Erythroblast (primary cell): ENCODE measurements around the gene FES.
"Not testable (repeated sequence)": the region's sequence is repeated elsewhere in the genome, so short reads cannot be mapped to it uniquely, and the experiment has no call there.

Source experiments
- DNase-seq, 2 experiments: peaks; one replicate each; lab custom pipeline; 2025; lab: John Stamatoyannopoulos, UW
- GATA1 ChIP-seq: IDR thresholded peaks from 2 replicates; pipeline ENCODE4 v1.6.1; 2011; ENCODE audit warnings: low read depth, mild to moderate bottlenecking, control low read depth, low read length, moderate library complexity
- POLR2A ChIP-seq: IDR thresholded peaks from 2 replicates; pipeline ENCODE4 v1.6.1; 2011; ENCODE audit warnings: mild to moderate bottlenecking, low read length

FES gene

DNA sequence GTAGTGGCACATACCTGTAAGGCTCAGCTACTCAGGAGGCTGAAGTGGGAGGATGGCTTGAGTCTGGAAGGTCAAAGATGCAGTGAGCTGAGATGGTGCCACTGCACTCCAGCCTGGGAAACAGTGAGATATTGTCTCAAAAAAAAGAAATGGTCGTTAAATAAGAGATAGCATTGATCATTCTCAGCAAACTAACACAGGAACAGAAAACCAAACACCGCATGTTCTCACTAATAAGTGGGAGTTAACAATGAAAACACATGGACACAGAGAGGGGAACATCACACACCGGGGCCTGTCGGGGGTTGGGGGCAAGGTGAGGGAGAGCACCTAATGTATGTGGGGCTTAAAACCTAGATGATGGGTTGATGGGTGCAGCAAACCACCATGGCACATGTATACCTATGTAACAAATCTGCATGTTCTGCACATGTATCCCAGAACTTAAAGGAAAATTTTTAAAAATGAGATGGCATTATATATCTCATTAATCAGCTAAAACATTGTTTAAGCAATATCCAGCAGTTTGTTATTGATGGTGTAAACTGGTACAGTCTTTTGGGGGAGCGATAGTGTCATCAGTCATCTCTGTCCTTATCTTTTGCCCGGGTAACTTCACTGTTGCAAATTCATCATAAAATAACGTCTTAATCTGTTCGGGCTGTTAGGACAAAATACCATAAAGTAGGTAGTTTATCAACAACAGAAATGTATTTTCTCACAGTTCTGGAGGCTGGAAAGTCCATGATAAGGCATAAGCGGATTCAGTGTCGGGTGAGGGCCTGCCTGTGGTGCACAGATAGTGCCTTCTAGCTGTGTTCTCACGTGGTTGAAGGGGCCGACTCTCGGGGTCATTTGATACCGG is 17.1 kb downstream of the FES start:
- peak; percentile 97 to 100 for DNase-seq
- peak; percentile 92 for TF ChIP-seq GATA1
- no peak for TF ChIP-seq POLR2A

DNA sequence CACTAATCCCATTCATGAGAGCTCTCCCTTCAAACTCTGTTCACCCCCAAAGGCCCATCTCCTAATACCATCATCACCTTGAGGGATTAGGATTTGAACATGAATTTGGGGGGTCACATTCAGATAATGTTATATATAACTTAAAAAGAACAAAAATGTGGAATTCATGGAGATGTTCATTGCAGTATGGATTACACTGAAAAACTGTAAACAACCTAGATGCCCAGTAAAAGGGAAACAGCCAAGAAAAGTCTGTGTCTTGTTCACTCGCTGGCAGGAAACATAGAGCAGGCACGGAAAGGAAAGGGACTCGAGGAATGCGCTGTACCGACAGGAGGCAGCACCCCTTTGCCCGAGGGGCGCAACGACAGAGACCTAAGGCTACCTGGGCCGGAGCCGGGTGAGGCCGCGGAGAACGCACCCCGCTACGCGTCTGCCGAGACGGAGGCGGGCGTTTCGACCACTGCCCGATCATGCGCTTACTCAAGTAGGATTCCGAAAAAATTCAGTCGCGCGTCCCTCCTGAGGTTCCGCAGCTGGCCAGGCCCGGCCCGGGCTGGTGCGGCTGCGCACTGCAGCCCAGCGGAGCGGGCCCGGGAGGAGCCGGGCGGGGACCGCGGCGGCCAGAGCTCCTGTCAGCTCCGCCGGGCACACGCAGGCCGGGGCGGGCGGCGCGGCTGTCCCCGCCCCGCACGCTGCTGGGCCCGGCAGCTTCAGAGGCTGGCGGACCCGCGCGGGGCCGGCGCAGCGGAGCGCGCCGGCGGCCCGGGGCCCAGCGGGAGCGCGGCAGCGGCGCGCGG is 17.9 kb downstream of the FES start:
- TF ChIP-seq POLR2A, result peak; percentile 94
- TF ChIP-seq GATA1, result no peak
- DNase-seq, result peak; percentile 84 to 95

DNA sequence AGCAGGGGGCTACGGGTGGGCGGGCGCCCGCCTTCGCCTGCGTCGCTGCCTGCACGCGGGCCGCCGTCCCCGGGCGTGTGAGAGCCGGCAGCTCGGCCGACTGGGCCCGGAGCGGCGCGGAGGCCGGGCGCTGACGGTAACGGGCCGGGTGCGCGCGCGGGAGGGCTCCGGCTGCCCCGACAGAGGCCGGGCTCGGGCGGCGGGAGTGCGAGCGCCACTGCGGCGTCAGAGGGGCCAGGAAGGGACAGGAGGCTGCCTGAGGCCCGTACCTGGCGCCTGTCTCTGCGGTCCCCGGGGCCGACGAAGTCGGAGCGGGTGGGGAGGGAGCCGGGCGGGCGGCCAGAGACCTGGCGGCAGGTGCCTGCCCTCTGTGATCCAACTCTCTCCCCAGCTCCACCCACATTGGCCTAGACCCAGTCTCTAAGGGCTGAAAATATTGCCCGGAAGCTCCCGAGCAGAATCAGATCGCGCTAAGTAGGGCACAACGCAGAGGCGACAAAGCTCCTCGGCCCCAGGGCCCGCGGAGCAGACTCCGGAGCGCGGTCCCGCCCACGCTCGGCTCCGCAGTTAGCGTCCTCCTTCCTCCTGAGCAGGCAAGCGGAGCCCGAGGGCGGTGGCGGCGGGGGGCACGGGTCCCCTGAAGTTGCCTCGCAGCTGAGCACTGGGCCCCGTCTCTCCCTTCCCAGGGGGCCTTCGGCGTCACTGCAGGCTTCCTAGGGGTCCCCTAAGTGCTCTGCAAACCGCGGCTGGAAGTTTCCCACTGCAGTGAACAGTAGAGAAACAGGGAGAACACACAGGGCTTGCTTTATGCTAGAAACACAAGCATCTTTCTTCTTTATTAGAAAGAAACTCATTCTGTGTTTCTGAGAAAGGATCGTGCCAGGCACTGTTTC is 18.8 kb downstream of the FES start, which contains the start of gene MAN2A2:
Gene MAN2A2, plus strand, starts transcription at position 463 of the 893 bp plus-strand sequence. CDS start 906 bp downstream, outside the sequence.
- TF ChIP-seq POLR2A (peak; percentile 95), GATA1 (no peak)
- DNase-seq, result peak; percentile 92 to 93

DNA sequence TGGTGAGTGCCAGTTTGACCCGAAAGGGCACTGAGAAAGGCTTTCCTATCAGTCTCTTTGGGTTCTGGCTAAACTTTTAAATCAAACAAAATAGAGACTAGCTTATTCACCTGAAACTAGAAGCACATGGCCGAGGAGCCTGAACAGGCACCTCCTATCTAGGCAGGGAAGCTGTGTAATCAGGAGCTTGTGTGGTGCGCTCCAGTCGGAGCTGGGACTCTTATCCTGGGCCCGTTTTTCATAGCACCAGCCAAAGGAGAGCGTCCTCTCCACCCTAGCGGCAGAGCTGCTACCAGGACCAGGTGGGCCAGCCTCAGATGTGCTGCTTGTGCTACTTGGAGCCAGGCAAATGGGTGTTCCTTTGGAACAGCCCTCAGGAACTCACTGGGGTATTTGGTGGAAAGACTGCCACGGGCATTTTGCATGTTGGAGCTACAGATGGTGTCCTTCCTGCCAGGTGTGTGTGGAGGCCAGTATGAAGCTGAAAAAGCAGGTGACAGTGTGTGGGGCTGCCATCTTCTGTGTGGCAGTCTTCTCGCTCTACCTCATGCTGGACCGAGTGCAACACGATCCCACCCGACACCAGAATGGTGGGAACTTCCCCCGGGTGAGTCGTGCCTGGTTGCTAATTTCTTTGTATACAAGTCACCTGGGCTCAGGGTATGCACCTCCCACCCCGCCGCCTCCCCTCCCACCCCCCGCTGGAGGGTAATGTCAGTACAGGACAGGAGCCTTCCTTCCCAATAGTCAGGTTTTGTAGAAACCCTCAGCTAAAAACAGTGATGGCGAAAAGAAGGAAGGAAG is 19.6 kb downstream of the FES start:
- peak; percentile 45 for TF ChIP-seq POLR2A
- no peak for TF ChIP-seq GATA1
- peak; percentile 88 for DNase-seq

DNA sequence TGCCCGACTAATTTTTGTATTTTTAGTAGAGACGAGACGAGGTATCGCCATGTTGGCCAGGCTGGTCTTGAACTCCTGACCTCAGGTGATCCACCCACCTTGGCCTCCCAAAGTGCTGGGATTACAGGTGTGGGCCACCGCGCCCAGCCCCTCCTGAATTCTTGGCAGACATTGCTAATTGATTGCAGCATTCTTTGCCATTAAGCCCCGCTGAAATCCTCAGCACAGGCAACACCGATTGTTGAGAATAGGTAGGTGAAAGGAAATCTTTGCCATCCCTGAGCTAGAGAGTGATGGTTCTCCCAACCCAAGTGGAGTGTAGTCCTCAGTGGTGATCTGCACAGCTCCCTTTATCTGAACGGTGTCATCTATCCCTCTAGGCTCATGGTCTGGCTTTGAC is 20.4 kb downstream of the FES start:
- DNase-seq, result no peak
- no peak for TF ChIP-seq GATA1
- TF ChIP-seq POLR2A, result no peak

DNA sequence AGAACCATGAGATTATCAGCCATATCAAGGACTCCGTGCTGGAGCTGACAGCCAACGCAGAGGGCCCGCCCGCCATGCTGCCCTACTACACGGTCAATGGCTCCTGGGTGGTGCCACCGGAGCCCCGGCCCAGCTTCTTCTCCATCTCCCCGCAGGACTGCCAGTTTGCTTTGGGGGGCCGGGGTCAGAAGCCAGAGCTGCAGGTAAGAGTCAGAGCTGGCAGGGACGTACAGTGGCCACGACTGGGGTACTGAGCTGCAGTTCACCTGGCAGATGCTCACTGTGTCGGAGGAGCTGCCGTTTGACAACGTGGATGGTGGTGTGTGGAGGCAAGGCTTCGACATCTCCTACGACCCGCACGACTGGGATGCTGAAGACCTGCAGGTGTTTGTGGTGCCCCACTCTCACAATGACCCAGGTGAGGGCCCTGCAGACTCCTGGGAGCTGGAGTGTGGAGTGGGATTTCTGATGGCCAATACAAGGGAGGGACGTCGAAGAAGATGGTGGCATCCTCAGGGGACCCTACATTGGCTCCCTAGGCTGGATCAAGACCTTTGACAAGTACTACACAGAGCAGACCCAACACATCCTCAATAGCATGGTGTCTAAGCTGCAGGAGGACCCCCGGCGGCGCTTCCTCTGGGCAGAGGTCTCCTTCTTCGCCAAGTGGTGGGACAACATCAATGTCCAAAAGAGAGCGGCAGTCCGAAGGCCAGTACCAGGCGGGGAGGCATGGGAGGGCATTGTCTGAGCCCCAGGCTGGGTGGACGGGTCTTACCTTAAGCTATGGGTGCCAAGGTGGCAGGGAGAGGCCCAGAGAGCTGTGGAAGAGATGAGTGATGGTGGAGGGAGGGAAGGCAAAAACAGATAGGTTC is 21.2 kb downstream of the FES start:
- no peak for DNase-seq
- TF ChIP-seq POLR2A (no peak), GATA1 (no peak)

DNA sequence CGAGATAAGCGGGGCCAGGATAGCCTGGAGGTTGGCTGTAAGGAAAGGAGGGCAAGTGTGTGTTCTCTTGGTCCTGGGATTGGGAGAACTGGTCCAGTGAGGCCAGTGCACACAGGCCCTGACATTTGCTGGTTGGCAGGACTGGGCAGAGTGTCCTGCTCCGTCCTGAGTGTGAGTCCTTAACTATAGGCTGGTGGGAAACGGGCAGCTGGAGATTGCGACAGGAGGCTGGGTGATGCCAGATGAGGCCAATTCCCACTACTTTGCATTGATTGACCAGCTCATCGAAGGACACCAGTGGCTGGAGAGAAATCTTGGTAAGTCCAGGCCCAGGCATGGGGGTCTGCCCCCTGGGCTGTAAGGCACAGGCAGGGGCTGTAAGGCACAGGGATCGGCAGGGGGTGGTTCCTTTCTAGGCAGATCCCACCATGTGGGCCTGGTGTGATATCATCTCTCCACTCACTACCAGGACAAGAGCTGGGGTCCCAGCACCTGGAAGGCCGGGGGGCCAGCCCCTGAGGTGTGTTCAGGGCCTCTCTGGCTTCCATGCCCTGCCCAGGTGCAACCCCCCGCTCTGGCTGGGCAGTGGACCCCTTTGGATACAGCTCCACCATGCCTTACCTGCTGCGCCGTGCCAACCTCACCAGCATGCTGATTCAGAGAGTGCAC is 22.0 kb downstream of the FES start:
- no peak for DNase-seq
- TF ChIP-seq GATA1, result no peak
- no peak for TF ChIP-seq POLR2A

DNA sequence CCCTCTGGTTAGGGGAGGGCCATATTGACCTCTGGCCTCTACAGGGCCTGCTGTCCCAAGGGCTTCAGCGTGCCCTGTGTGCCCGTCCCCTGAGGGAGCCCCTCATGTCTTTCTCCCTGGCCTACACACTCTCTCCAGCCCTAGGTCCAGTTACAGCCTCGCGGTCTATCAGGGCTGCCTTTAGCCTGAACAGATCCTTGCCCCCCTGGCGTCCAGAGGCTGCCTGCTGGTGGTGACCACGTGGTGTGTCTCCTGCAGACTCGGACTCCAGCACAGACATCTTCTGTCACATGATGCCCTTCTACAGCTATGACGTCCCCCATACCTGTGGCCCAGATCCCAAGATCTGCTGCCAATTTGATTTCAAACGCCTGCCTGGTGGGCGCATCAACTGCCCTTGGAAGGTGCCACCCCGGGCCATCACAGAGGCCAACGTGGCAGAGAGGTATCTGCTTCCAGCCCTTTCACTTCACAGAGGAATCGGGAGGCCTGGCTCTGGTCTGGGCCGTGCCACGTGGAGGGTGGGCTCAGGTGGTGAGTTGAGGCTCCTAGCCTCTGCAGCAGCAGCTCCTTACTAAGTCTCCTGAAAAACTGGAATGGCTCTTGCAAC is 22.9 kb downstream of the FES start:
- TF ChIP-seq GATA1, result no peak
- no peak for TF ChIP-seq POLR2A
- no peak for DNase-seq

DNA sequence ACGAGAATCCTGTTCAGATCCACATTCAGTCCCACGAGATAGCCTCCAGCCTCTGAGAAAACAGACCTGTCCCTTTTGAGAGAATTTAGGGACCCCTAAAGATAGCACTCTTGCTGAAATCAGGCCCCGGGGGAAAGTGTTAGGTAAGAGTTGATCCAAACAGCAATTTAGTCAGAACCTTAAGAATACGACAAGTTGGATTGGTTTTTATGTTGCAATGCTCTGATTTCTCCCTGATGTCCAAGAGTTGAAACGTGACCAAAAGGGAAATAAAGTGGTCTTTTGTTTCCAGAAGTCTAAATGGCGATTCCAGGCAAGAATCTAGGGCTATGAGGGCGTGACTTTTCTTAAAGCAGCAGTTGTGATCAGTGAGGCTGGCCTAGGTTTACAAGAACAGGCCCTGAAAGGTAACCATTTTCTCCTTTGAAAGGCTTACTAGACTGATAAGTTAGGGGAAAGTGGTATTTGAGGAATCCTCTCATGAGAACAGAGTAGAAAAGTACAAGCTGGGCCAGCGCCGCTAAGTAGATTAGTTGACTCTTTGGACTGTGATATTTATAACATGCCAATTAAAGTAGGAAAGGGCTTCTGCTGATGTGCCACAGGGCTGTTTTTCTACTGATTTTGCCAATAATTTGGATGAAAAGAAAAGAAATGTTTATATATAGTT is 23.7 kb downstream of the FES start:
- DNase-seq, result no peak
- TF ChIP-seq GATA1 (no peak), POLR2A (no peak)

DNA sequence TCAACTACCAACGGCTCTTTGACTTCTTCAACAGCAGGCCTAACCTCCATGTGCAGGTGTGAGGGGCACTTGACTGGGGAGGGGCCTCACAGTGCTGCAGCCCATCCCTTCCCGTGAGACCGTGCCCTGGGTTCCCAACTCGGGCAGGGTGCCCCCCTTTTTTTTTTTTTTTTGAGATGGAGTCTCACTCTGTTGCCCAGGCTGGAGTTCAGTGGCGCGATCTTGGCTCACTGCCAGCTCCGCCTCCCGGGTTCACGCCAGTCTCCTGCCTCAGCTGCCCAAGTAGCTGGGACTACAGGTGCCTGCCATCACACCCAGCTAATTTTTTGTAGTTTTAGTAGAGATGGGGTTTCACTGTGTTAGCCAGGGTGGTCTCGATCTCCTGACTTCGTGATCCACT is 25.1 kb downstream of the FES start:
- DNase-seq, result not testable (repeated sequence)

DNA sequence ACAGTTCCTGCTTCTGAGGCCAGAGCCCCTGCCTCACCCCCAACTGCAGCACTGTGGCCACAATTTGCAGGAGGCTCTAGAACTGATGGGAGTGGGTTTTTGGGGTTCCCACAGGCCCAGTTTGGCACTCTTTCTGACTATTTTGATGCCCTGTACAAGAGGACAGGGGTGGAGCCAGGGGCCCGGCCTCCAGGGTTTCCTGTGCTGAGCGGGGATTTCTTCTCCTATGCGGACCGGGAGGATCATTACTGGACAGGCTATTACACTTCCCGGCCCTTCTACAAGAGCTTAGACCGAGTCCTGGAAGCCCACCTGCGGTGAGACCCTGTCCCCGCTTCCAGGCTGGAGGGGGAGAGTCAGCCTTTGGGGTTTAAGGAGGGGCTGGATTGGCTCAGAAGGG is 25.7 kb downstream of the FES start:
- no peak for DNase-seq
- TF ChIP-seq GATA1 (no peak), POLR2A (no peak)
